Testis (tissue), 2 donors: ENCODE measurements around the gene ODAD3.

Experiments
- POLR2A ChIP-seq: fragments of 450-650 bp; IDR thresholded peaks from one replicate; pipeline ENCODE4 v1.6.1; 2017; ENCODE audit warnings: antibody characterized with exemption, mild to moderate bottlenecking, moderate library complexity
- TF ChIP-seq, protein P1 (sequence below), 3 experiments: fragments of 450-650 bp in 2 of 3; fragments of 200-600 bp in 1 of 3; sonication (generic) in 1 of 3; IDR thresholded peaks; one replicate each; pipeline ENCODE4 v1.5.1; 2016 to 2019; ENCODE audit warnings: antibody characterized with exemption in 3 of 3, mild to moderate bottlenecking in 2 of 3, moderate library complexity in 1 of 3

DNA sequence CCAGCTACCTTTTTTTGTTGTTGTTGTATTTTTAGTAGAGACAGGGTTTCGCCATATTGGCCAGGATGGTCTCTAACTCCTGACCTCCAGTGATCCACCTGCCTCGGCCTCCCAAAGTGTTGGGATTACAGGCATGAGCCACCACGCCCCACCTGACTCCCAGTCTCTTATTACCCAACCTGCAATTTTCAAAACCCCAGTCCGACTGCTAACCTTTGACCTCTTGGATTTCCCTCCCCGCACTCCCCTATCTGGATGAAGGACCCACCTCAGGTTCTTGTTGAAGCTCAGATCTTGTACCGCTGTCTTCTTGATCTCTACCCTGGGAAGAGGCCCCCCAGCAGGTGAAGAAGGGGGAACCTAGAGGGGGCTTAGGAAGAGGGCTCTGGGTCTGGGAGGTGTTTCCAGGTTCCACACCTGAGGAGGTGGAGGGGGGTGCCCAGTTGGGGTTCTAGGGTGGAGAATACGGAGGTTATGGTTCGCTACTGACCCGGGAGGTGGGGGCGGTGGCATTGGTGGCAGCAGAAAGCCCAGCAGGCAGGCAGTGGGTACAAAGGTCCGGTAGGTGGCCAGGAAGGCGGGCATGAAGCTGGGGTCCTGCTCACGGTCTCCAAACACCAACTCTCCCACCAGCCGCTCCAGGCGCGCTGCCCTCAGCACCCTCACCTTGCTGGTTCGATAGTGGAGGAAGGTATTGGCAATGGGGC is 18.4 kb downstream of the ODAD3 start:
- TF ChIP-seq, protein P1, sequence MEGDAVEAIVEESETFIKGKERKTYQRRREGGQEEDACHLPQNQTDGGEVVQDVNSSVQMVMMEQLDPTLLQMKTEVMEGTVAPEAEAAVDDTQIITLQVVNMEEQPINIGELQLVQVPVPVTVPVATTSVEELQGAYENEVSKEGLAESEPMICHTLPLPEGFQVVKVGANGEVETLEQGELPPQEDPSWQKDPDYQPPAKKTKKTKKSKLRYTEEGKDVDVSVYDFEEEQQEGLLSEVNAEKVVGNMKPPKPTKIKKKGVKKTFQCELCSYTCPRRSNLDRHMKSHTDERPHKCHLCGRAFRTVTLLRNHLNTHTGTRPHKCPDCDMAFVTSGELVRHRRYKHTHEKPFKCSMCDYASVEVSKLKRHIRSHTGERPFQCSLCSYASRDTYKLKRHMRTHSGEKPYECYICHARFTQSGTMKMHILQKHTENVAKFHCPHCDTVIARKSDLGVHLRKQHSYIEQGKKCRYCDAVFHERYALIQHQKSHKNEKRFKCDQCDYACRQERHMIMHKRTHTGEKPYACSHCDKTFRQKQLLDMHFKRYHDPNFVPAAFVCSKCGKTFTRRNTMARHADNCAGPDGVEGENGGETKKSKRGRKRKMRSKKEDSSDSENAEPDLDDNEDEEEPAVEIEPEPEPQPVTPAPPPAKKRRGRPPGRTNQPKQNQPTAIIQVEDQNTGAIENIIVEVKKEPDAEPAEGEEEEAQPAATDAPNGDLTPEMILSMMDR (IDR thresholded peaks at IDR 0.05) = no peak
- TF ChIP-seq POLR2A = no peak
